Occipital lobe (tissue), 1 donor: ENCODE measurements around the gene PAX3. TPM values are rescaled to one million over a fixed set of nuclear protein-coding genes. Genes with fewer than 3 reads are reported as not detected.

Source experiments
- total RNA-seq: library from RNA; depleted of rRNA; stranded (reverse); fragments of >200 nt; gene quantifications from one replicate; pipeline ENCODE4 v1.2.3, GENCODE V29; 2014

PAX3 gene
- total RNA-seq, 1 donor from 2014 or later, result 0.31 TPM

Other genes starting within 250 kb of the PAX3 start
- 1.2 TPM for gene SGPP2, start 125.5 kb upstream of the PAX3 start, total RNA-seq